Effector CD8-positive, alpha-beta T cell (primary cell): ENCODE data around the gene ZACN.

ENCODE experiments used
- DNase-seq: peaks from one replicate; lab custom pipeline; 2025; lab: John Stamatoyannopoulos, UW

Gene ZACN

DNA sequence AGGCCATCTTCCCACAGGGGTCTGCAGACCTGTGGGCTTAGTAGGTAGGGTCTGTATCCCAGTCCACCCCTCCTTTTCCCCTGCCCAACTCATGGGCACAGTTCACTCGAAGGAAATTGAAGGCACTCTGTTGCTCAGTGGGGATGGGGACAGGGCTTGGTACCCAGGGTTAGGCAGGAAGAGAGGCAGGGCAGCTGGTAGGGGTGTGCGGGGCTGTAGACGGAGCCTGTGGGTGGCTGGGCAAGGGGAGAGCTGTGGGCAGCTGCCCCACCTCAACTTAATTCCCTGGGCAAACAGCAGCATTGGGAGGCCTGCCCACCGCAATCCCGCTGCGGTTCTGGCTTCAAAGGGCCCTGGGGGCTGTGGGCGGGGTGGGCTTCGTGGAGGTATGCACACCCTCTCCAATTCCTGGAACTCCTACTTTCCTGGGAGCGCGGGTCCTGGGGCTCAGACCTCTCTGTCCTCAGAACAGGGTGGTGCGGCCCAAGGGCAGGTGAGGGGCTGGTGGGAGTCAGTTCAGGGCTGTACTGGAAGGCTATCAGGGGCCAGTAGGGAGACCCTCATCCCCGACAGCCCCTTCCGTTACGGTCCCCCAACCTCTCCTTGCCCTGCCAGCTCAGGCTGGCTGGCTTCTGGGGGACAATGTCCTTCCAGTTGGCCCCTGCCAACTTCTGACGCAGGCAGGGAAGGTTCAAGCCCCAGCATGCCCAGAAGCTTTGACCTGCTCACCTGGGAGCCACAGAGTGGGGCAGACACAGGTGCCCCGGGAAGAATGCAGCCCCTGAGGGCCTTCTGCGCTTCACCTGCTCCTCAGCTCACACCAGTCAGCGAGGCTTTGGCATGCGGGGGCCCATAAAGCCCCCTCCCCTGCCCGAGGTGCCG, 53.0 kb downstream of the ZACN start:
- no peak for DNase-seq
